Adrenal gland (tissue), 5 donors: ENCODE measurements around the gene SPDYC.

ENCODE experiments used
- CTCF ChIP-seq, 6 experiments: fragments of 450-650 bp in 4 of 6; fragments of 200-600 bp in 2 of 6; sonication (generic) in 1 of 6; IDR thresholded peaks; 1 replicate in 5 of 6; 2 replicates in 1 of 6; pipeline versions ENCODE4 v1.5.1 to v1.8.0; 2016 to 2021; ENCODE audit warnings: antibody characterized with exemption in 6 of 6, mild to moderate bottlenecking in 2 of 6, moderate library complexity in 1 of 6
- POLR2A ChIP-seq, 2 donors: fragments of 450-650 bp; IDR thresholded peaks; one replicate each; pipeline ENCODE4 v1.6.1; 2017; ENCODE audit warnings: antibody characterized with exemption in 2 of 2, mild to moderate bottlenecking in 2 of 2, moderate library complexity in 1 of 2
- donor health status: DM: no; HTN: no; CAD: no.

- TF ChIP-seq CTCF (IDR thresholded peaks at IDR 0.05) (no peak), POLR2A (IDR thresholded peaks at IDR 0.05) (no peak)
These were observed 34.1 kb downstream of the SPDYC start for GRCh38 chr11:65204143-65204542.
